Measurements from ENCODE around the gene CBS.
"Not testable (repeated sequence)": the region's sequence is repeated elsewhere in the genome, so short reads cannot be mapped to it uniquely, and the experiment has no call there.

Gene CBS

GRCh38 chr21:43075170-43076022 is at the start of gene CBS:
Gene CBS (minus strand): TSS chr21:43075835. CDS start chr21:43072193, 3,642 bp downstream.
- not testable (repeated sequence) for DNase-seq

DNA sequence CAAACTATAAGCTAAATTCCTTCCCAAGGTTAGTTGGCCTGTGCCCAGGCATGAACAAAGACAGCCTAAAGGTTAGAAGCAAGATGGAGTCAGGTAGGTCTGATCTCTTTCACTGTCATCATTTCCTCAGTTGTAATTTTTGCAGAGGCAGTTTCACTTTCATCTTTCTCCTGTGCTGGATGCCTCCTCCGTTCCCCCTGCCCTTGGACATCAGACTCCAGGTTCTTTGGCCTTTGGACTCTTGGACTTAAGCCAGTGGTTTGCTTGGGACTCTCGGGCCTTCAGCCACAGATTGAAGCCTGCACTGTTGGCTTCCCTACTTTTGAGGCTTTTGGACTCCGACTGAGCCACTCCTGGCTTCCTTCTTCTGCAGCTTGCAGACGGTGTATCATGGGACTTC is 40.3 kb upstream of the CBS start:
- DNase-seq, result not testable (repeated sequence)

- DNase-seq, result not testable (repeated sequence)
Measured at GRCh38 chr21:43114483-43114882, 38.8 kb upstream of the CBS start.

DNA sequence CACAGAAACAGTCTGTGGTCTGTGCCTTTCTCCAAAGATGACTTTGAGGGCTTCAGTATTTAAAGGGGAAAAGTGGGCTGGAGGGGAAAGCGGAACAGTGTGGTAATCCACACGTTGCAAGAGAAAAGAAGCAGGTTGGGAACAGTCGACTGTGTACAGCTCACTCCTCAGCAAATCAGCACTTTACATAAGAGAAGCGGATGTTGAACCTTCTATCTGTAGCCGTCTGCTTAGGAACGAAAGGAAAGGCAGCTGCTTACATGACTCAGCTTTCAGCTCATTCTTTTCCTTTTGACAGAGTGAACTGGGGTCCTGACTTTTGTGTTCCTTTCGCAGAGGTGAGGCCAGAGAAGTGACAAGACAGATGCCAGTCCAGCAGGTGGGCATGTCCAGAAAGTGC is 33.4 kb upstream of the CBS start:
- DNase-seq, result not testable (repeated sequence)

DNA sequence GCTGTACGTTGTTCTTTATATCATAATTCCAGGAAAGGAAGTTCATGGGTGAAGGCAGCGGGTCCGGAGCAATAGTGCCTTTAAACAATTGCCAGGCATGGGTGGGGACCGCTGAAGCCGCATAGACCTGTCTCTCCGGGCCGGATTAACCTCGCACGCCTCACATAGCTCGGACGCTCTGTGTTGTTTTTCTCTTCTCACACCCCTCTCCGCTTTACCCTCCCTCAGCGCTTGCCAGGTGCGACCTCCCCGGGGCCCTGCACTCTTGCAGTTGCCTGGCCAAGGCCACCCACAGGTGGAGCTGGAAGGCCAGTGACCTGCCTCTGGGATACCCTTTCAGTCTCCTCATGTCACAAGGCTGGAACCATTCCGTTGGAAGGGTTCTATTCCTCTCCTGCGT is 32.5 kb upstream of the CBS start:
- DNase-seq, result not testable (repeated sequence)

GRCh38 chr21:43107794-43108137 is 32.1 kb upstream of the CBS start:
- DNase-seq, result not testable (repeated sequence)

- not testable (repeated sequence) for DNase-seq
Measured at GRCh38 chr21:43106965-43107793, 31.5 kb upstream of the CBS start, which contains the start of gene U2AF1. Gene U2AF1 (minus strand): TSS chr21:43107570. CDS start chr21:43107494, 76 bp downstream.

GRCh38 chr21:43104642-43105041 is 29.0 kb upstream of the CBS start:
- DNase-seq, result not testable (repeated sequence)

DNA sequence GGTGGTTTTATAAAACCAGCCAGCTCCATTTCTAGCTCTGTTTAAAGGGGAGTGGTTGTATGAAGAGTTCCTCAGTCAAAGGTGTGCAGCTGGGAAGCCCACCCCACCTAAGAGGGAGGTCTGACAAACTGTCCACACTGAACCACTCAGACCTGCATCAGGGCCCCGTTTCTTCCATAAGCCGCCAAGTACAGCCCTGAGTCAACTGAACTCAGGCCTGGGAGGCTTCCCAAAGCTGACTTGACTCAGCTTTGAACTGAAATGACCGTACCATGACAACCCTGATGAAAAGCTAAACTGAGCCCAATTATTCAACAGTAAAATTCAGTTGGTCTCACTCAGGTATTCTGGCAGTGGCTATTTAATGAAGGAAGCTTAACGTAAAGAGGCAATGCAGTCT is 26.6 kb upstream of the CBS start:
- DNase-seq, result not testable (repeated sequence)

DNA sequence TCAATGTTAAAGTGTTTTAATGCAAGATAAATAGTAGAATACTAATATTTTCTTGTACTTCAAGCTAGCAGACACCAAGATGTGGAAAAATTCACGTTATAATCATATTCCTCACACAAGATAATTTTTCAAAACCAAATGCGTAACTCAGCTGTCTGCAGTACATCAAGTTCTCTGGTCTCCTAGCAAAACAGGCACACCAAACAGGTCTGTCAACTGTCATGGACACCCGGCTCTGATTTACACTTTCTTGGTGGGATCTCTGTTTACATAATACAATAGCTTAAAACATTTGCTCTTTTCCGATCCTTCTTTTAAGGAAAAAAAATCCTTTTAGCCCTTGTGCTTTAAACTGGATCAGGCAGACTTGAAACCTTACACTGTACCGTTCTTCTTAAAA is 26.0 kb upstream of the CBS start:
- DNase-seq, result not testable (repeated sequence)

DNA sequence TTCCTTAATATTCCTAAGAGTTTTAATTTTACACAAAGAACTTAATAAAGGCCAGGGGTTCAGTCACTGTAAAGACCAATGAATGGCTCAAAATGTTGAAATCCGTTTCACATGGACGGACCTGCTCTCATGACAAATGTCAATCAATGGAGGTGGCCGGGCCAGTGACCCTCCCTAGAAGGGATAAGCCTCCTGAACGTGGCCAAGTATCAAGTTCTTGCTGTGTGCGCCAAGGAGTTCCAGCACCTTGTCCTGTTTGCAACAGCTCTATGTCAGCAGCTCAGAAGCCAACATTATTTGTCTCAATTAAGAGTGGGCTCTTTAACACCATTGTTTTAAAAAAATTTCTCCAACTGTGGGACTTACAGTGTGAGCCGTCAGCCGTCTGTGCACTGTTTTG is 25.4 kb upstream of the CBS start:
- not testable (repeated sequence) for DNase-seq

- not testable (repeated sequence) for DNase-seq
Measured at GRCh38 chr21:43091979-43092614, 16.5 kb upstream of the CBS start.

DNA sequence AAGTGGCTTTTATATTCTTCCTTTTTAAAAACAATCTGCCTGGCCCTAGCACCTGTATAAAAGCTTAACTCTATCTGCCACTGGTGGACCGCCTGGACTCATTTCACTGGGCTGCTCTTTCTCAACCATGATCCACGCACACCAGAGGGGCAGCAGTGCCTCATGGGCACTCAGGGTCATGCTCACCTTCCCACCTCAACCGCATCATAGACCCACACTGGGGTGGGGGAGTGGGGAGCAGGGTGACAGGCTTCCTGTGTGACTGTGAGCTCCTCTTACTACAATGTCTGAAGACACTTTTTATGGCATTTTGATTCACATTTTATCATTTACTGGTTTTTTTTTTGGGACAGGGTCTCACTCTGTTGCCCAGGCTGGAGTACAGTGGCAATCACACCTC is 15.3 kb upstream of the CBS start:
- not testable (repeated sequence) for DNase-seq

- DNase-seq, result not testable (repeated sequence)
Measured at GRCh38 chr21:43089463-43089862, 13.8 kb upstream of the CBS start.

- DNase-seq, result not testable (repeated sequence)
Measured at GRCh38 chr21:43082587-43083300, 7.1 kb upstream of the CBS start.

- DNase-seq, result not testable (repeated sequence)
Measured at GRCh38 chr21:43076643-43077042, 1.0 kb upstream of the CBS start.

DNA sequence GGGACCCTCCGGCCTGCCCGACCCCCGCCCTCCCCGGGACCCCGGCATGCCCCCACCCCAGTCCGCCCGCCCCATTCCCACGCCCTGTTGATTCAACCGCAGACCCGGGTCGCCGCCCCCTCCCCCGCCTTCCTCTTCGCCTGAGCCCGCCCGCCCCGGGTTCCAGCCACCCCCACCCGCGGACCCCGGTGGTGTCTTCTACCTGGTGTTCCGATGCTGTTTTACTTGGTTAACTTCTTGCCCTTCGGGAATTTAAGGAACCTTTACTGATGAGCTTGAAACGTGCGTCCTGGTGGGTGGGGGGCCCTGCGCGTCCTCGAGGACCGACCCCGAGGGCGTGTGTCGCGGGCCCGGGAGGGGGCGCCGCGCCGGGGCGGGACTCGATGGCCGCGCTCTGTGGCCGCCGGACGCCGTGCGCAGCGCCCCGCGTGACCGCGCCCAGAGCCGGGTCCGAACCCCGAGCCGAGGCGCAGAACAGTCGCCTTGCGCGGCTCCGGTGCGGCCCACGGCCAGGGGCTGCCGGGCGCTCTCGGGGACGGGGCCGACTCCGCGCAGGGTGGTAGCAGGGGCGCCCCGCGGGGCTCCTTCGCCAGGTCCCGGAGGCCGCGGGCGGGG is 495 bp upstream of the CBS start:
- DNase-seq, result not testable (repeated sequence)

DNA sequence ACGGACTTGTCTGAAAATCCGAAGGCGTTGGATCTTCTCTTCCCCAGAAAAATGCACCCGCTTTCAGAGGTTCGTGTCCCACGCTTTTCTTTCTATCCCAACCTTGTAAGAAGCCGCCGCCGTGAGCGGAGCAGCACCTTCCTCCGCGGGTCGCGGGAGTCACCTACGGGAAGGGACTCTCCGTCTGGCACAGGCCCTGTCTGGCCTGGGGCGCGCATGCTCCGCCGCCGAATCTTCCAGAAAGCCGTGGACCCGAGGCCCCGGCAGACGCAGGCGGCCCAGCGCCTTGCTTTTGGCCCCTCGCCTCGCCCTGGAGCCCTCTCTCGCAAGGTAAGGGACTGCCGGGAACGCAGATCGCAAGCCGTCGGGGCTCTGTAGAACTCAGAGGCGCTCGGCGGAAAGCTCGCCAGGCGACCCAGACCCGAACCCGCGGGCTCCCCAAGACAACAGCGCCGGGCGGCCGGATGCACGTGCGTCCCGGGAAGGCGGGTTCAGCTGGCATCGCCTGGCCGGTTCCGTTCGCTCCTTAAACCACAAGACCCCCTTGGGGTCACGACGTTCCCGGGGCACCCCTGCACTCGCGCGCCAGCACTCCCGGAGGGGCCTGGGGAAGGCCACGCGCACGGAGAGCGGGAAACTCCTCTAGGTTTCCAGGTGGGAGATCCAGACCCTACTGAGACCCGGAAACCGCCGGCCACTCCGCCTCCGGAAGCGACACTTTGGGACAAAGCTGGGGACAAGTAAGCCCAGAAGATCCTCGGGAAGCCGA is 1.1 kb downstream of the CBS start:
- not testable (repeated sequence) for DNase-seq

DNA sequence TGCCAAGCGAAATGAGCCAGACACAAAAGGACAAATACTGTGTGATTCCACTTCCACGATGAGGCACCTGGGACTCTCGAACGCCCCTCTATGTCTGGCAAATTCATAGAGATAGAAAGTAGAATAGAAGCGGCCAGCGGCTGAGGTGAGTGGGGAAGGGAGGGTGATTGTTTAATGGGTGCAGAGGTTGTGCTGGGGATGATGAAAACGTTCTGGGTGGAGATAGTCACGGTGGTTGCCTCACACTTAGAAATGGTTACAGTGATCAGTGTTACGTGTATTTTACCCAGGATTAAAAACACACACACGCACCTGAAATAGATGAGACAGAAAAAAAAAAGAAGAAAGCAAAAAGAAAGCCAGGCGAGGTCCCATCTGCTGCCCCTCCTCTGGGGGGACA is 2.9 kb downstream of the CBS start:
- DNase-seq, result not testable (repeated sequence)

DNA sequence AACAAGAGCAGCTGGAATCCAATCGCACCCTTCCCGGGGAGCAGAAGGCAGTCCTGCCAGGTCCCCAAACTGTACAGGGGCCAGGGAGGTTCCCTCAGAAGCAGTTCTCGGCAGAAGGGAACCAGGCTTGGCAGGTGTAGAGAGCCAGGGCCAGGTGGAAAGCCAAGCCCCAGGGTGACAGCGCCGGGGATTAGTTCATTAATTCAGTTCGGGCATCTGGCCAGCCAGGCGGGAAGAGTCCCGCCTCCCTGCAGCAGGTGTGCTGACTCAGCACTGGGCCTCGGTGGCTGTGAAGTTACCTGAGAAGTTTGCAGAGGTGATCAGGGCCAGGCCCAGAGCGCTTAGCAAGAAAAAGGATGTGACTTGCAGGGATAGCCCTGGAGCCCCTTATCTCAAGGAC is 6.0 kb downstream of the CBS start:
- DNase-seq, result not testable (repeated sequence)

DNA sequence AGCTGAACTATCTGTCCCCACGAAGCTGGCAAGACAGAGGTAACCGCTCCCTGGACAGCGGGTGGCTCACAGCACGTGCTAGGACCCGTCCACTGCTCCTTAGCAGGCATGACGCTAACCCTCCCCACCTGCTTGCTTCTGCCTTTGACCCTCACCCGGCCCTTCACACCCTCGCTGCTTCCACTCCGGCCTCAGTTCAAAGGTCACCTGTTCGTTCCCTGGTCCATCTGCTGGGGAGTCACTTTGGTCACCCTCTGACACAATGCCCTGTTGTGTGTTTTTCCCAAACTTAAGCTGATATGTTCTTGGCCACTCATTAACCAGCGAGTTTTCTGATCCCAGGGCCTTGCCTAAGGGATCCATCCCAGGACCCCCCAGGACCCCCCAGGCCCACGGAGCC is 7.6 kb downstream of the CBS start:
- not testable (repeated sequence) for DNase-seq
